HG03460 (cell line): Measurements from ENCODE around the gene CYB5R2.
"Not testable (repeated sequence)": the region's sequence is repeated elsewhere in the genome, so short reads cannot be mapped to it uniquely, and the experiment has no call there.

Experiments
- ATAC-seq: cut with Tn5 transposase; IDR thresholded peaks from one replicate; pipeline ENCODE4 v1.9.1; 2021; ENCODE audit not compliant: unreplicated experiment

Gene CYB5R2

GRCh38 chr11:7670641-7671040 is 2.7 kb downstream of the CYB5R2 start:
- ATAC-seq: no peak

GRCh38 chr11:7668911-7669310 is 4.4 kb downstream of the CYB5R2 start:
- no peak for ATAC-seq

GRCh38 chr11:7668464-7668863 is 4.8 kb downstream of the CYB5R2 start:
- no peak for ATAC-seq

- no peak for ATAC-seq
Observed at GRCh38 chr11:7667460-7667859, 5.8 kb downstream of the CYB5R2 start.

GRCh38 chr11:7666292-7666866 is 6.9 kb downstream of the CYB5R2 start:
- ATAC-seq: no peak

GRCh38 chr11:7665473-7666291 is 7.6 kb downstream of the CYB5R2 start:
- ATAC-seq: peak; percentile 97

- no peak for ATAC-seq
Observed at GRCh38 chr11:7664867-7665266, 8.4 kb downstream of the CYB5R2 start.

GRCh38 chr11:7663531-7663930 is 9.8 kb downstream of the CYB5R2 start:
- ATAC-seq: not testable (repeated sequence)

GRCh38 chr11:7657306-7658025 is 15.8 kb downstream of the CYB5R2 start:
- ATAC-seq: peak; percentile 70

- no peak for ATAC-seq
Observed at GRCh38 chr11:7656704-7657103, 16.6 kb downstream of the CYB5R2 start.

- ATAC-seq: no peak
Observed at GRCh38 chr11:7655253-7656217, 17.8 kb downstream of the CYB5R2 start.

GRCh38 chr11:7654195-7654705 is 19.1 kb downstream of the CYB5R2 start:
- no peak for ATAC-seq

- ATAC-seq: no peak
Observed at GRCh38 chr11:7651700-7652099, 21.6 kb downstream of the CYB5R2 start.

- ATAC-seq: no peak
Observed at GRCh38 chr11:7651140-7651551, 22.2 kb downstream of the CYB5R2 start.

GRCh38 chr11:7648264-7648663 is 25.0 kb downstream of the CYB5R2 start:
- ATAC-seq: no peak

GRCh38 chr11:7646866-7647265 is 26.4 kb downstream of the CYB5R2 start:
- no peak for ATAC-seq

GRCh38 chr11:7645206-7645605 is 28.1 kb downstream of the CYB5R2 start:
- ATAC-seq: no peak

GRCh38 chr11:7643314-7643713 is 30.0 kb downstream of the CYB5R2 start:
- no peak for ATAC-seq

GRCh38 chr11:7642747-7643146 is 30.6 kb downstream of the CYB5R2 start:
- no peak for ATAC-seq

- no peak for ATAC-seq
Observed at GRCh38 chr11:7640816-7641215, 32.5 kb downstream of the CYB5R2 start.

- no peak for ATAC-seq
Observed at GRCh38 chr11:7639643-7640025, 33.7 kb downstream of the CYB5R2 start.
